ENCODE data around the gene PAX8.

The PAX8 gene

GRCh38 chr2:113245276-113245711, 33.4 kb downstream of the PAX8 start:
- no peaks in the 10 kb centered on the region for H3F3A ChIP-seq (ENCODE audit: low read depth)
- H3K4me1 ChIP-seq (ENCODE audit: insufficient read depth, low read length, poor library complexity, severe bottlenecking) = peaks cover 11% of the 10 kb centered on the region
- H3K36me3 ChIP-seq (ENCODE audit: insufficient read depth, low read length) = no peaks in the 10 kb centered on the region
- no peak overlapping the region for H3K9ac ChIP-seq (ENCODE audit: low read depth, low read length, poor library complexity, severe bottlenecking)
- no peaks in the 10 kb centered on the region for H3K9me2 ChIP-seq (replicated peaks; ENCODE audit: low read depth, low read length)
- H4K20me1 ChIP-seq (ENCODE audit: insufficient read depth, low read length, poor library complexity, severe bottlenecking) = no peaks in the 10 kb centered on the region
- H3K27me3 ChIP-seq (ENCODE audit: insufficient read depth, low read length, poor library complexity, severe bottlenecking) = no peaks in the 10 kb centered on the region
- no peak overlapping the region for H3K4me2 ChIP-seq (ENCODE audit: low read depth, low read length, poor library complexity, severe bottlenecking)
- no peaks in the 10 kb centered on the region for H3K79me2 ChIP-seq (ENCODE audit: insufficient read depth, low read length)
- H2AFZ ChIP-seq (ENCODE audit: low read length) = no peak overlapping the region
- no peak overlapping the region for H3K4me3 ChIP-seq (ENCODE audit: low read length, poor library complexity, severe bottlenecking)
- H3K9me3 ChIP-seq (ENCODE audit: insufficient read depth, low read depth, low read length) = no peaks in the 10 kb centered on the region
- TF ChIP-seq CTCF (conservative IDR thresholded peaks at IDR 0.05; ENCODE audit: low read length) = no peak
- no peak for TF ChIP-seq EZH2phosphoT487 (IDR thresholded peaks at IDR 0.05; ENCODE audit: borderline replicate concordance)

GRCh38 chr2:113242327-113242726, 36.4 kb downstream of the PAX8 start:
- Histone ChIP-seq H3K79me2 (ENCODE audit: insufficient read depth, low read length) (no peaks in the 10 kb centered on the region), H3K4me3 (ENCODE audit: low read length, poor library complexity, severe bottlenecking) (no peak overlapping the region), H3K27me3 (ENCODE audit: insufficient read depth, low read length, poor library complexity, severe bottlenecking) (no peaks in the 10 kb centered on the region), H3K9ac (ENCODE audit: low read depth, low read length, poor library complexity, severe bottlenecking) (no peak overlapping the region), H3F3A (ENCODE audit: low read depth) (no peaks in the 10 kb centered on the region), H4K20me1 (ENCODE audit: insufficient read depth, low read length, poor library complexity, severe bottlenecking) (no peaks in the 10 kb centered on the region), H2AFZ (ENCODE audit: low read length) (no peak overlapping the region), H3K9me3 (ENCODE audit: insufficient read depth, low read depth, low read length) (no peaks in the 10 kb centered on the region), H3K4me1 (ENCODE audit: insufficient read depth, low read length, poor library complexity, severe bottlenecking) (peaks cover 13% of the 10 kb centered on the region), H3K9me2 (replicated peaks; ENCODE audit: low read depth, low read length) (no peaks in the 10 kb centered on the region), H3K36me3 (ENCODE audit: insufficient read depth, low read length) (no peaks in the 10 kb centered on the region), H3K4me2 (ENCODE audit: low read depth, low read length, poor library complexity, severe bottlenecking) (no peak overlapping the region)
- TF ChIP-seq EZH2phosphoT487 (IDR thresholded peaks at IDR 0.05; ENCODE audit: borderline replicate concordance) = no peak
- TF ChIP-seq CTCF (conservative IDR thresholded peaks at IDR 0.05; ENCODE audit: low read length) = no peak

GRCh38 chr2:113240915-113241911, 37.5 kb downstream of the PAX8 start:
- Histone ChIP-seq H3K79me2 (ENCODE audit: insufficient read depth, low read length) (no peaks in the 10 kb centered on the region), H3K4me3 (ENCODE audit: low read length, poor library complexity, severe bottlenecking) (no peak overlapping the region), H3K4me2 (ENCODE audit: low read depth, low read length, poor library complexity, severe bottlenecking) (no peak overlapping the region), H3K9me3 (ENCODE audit: insufficient read depth, low read depth, low read length) (no peaks in the 10 kb centered on the region), H3K27me3 (ENCODE audit: insufficient read depth, low read length, poor library complexity, severe bottlenecking) (no peaks in the 10 kb centered on the region), H3K9ac (ENCODE audit: low read depth, low read length, poor library complexity, severe bottlenecking) (no peak overlapping the region), H4K20me1 (ENCODE audit: insufficient read depth, low read length, poor library complexity, severe bottlenecking) (no peaks in the 10 kb centered on the region), H3K4me1 (ENCODE audit: insufficient read depth, low read length, poor library complexity, severe bottlenecking) (peaks cover 13% of the 10 kb centered on the region), H3K9me2 (replicated peaks; ENCODE audit: low read depth, low read length) (no peaks in the 10 kb centered on the region), H2AFZ (ENCODE audit: low read length) (no peak overlapping the region), H3K36me3 (ENCODE audit: insufficient read depth, low read length) (no peaks in the 10 kb centered on the region), H3F3A (ENCODE audit: low read depth) (no peaks in the 10 kb centered on the region)
- TF ChIP-seq EZH2phosphoT487 (IDR thresholded peaks at IDR 0.05; ENCODE audit: borderline replicate concordance) = no peak
- no peak for TF ChIP-seq CTCF (conservative IDR thresholded peaks at IDR 0.05; ENCODE audit: low read length)
